GM21723 (cell line): ENCODE measurements around the gene NPLOC4.
"Not testable (repeated sequence)": the region's sequence is repeated elsewhere in the genome, so short reads cannot be mapped to it uniquely, and the experiment has no call there.

Source experiments
- ATAC-seq: cut with Tn5 transposase; IDR thresholded peaks from one replicate; pipeline ENCODE4 v1.9.1; 2021; ENCODE audit warnings: mild to moderate bottlenecking, moderate library complexity; ENCODE audit not compliant: unreplicated experiment

NPLOC4 gene

DNA sequence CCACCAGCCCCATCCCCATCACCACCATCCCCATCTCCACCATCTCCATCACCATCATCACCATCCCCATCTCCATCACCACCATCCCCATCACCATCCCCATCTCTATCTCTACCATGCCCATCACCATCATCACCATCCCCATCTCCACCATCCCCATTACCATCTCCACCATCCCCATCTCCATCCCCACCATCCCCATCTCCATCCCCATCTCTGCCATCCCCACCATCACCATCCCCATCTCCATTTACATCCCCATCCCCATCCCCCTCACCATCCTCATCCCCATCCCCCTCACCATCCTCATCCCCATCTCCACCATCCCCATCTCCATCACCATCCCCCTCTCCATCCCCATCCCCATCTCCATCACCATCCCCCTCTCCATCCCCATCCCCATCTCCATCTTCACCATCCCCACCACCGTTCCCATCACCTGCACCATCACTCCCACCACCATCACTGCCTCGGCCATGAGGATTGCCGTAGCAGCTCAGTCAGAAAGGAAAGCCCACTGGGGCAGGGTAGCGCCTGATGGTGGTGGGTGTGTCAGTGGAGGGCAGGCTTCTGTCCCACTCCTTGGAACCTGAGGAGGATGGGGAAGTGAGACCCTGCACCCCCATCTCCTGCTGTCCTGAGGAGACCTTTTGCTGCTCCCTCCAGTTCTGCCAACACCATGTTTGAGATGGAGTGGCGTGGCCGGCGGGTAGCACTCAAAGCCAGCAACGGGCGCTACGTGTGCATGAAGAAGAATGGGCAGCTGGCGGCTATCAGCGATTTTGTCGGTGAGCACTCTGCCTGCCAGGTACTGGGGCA, 101.2 kb downstream of the NPLOC4 start:
- no peak for ATAC-seq

DNA sequence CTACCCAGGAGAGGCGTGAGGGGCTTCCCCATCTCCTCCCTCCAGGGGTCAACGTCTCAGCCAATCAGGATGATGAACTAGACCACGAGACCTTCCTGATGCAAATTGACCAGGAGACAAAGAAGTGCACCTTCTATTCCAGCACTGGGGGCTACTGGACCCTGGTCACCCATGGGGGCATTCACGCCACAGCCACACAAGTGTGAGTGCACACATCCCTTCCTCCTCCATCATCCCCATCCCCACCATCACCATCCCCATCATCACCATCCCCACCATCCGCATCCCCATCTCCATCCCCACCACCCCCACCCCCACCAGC, 101.9 kb downstream of the NPLOC4 start:
- no peak for ATAC-seq

DNA sequence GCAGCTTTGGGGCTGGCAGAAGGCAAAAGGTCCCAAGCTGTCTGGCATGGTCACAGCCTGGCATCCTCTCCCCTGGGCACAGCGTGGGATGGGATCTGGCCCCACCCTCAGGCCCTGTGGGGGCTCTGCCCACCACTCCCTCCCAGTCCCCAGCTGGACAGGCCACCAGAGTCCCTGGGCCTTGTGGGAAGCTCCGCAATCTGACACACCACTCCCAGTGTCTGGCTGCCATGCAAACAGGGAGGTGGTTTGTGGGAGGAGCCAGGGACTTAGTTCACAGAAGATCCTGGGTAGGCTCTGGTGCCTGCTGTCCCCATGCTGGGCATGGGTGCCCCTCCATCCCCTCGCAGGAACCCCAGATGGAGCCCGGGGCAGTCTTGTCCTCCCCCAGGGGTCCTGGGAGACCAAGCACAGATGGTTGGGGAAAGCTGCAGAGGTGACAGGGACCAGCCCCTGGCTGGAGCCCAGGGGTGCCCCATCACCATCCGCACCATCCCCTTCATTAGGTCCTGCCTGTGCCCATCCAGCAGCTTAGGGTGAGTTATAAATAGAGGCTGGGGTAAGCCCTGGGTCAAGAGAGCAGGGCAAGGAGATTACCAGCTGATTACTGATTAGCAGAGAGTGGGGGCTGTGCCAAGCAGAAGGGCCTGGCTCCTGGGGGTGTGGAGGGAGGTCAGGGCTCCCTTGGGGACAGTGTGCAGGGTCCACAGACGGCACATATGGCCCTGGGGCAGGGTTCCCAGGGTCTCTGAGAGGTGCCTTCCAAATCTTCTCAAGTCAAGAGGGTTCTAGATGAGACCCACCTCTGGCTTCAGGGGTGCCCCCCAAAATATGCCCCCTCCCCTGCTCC, 102.5 kb downstream of the NPLOC4 start:
- ATAC-seq: no peak

DNA sequence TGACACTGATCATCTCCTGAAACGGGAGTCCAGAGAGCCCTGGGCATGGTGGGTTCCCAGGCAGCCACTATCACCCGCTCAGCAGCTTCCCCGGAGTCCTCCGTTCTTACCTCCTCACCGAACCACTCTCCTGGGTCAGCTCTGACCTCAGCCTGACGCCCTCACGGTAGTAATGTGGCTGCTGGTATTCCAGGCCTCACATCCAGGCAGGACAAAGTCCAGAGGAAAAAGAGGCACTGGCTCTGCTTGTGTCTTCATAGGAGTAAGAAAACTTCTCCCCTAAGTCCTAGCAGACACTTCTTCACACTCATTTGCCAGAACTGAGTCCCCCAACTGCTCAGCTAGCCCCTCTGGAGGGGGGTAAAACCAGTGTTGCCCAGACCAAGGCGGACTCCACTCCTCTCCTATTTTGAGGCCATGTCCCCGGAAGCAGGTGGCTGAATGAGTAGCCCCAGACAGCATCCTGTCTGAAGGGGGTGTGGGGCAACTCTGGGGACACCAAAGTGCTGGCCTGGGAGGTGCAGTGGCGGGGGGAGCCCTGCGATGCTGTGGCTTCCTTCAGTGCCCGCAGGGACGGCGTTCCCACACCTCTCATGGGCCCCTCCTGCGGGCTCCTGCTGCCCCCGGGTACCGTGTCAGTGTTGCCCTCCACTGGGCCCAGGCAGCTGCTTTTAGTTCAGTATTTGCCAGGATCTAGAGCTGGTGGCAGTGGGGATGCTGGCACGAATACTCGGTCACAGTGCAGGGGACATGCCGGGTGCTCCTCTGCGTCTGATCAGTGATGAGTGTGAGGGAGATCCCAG, 103.4 kb downstream of the NPLOC4 start:
- no peak for ATAC-seq

GRCh38 chr17:81532490-81533287, 104.2 kb downstream of the NPLOC4 start:
- no peak for ATAC-seq

DNA sequence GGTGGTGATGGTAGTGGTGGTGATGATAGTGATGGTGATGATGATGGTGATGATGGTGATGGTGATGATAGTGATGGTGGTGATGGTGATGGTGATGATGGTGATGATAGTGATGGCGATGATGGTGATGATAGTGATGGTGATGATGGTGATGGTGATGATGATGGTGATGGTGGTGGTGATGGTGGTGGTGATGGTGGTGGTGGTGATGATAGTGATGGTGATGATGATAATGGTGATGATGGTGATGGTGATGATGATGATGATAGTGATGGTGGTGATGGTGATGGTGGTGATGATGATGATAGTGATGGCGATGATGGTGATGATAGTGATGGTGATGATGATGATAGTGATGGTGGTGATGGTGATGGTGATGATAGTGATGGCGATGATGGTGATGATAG, 104.9 kb downstream of the NPLOC4 start:
- not testable (repeated sequence) for ATAC-seq

GRCh38 chr17:81531013-81531412, 105.9 kb downstream of the NPLOC4 start:
- not testable (repeated sequence) for ATAC-seq

DNA sequence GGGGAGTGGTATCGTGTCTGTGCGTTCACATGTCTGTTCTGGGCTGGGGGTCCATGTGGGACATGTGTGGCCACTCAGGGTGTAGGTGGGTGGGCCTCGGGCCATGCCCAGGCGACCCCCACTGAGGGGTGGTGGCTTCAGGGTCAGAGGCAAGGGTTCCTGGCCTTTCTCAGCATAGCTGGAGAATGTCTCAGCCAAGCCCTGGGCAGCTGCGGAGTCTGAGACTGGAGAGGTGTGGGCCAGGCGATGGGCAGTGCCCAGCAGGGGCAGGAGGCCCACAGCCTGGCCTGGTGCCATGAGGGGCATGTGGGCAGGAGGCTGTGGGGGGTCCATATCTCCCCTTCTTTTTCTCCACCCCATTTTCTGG, 107.5 kb downstream of the NPLOC4 start:
- no peak for ATAC-seq

GRCh38 chr17:81528651-81529436, 108.1 kb downstream of the NPLOC4 start:
- no peak for ATAC-seq

GRCh38 chr17:81528384-81528650, 108.6 kb downstream of the NPLOC4 start:
- ATAC-seq: no peak

GRCh38 chr17:81527591-81528383, 109.1 kb downstream of the NPLOC4 start, which contains the start of gene FSCN2:
Gene FSCN2 (plus strand): TSS chr17:81528377. CDS start chr17:81528532, 155 bp downstream.
- no peak for ATAC-seq

DNA sequence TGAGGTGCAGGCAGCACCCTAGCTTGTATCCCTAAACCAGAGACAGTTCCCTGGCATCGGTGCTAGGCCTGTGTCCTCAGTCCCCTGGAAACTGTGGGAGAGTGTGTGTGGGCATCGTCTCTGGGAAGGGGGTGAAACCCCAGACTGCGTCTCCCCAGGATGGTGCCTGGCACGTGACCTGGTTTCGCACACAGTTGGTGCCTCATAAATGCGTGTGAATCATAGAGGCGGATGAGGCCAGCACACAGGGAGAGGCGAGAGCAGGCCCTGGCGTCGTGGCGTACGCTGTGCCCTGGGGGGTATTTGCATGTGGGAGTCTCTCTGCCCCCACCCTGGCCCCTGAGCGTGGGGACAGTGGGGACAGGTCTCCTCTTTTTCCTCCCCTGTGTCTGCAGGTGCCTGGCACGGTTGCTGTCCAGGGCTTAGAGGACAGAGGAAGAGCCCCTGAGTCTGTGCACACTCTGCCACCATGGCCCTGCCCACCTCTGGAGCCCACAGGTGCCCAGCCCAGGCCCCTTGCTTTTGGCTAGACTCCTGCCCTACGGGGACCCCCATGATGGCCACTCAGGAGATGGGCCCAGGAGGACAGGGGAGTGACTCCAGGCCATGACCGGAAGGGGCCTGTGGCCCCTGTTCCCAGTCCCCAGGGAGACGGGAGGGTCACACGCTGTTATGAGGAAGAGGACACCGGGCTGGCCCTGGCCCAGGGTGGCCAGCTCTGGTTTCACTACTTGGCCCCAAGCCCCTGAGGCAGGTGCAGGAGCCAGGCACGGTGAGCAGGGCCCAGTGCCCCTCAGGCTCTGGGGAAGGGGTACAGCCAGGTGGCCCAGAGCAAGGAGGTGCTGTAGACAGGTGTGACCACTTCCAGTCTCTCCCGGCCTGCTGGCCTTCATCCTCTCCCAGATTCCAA, 110.0 kb downstream of the NPLOC4 start:
- no peak for ATAC-seq

DNA sequence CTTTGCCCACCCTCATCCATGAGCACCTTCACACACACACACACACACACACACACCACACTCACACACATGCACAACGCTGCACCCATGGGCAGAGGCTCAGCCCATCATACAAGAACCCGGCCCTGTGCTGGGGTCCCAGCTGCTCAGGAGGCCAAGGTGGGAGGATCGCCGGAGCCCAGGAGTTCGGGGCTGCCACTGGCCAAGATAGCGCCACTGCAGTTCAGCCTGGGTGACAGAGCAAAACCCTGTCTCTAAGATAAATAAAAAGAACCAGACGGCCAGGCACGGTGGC, 112.1 kb downstream of the NPLOC4 start:
- ATAC-seq: no peak

- no peak for ATAC-seq
These were observed 112.7 kb downstream of the NPLOC4 start for GRCh38 chr17:81524039-81524864.

DNA sequence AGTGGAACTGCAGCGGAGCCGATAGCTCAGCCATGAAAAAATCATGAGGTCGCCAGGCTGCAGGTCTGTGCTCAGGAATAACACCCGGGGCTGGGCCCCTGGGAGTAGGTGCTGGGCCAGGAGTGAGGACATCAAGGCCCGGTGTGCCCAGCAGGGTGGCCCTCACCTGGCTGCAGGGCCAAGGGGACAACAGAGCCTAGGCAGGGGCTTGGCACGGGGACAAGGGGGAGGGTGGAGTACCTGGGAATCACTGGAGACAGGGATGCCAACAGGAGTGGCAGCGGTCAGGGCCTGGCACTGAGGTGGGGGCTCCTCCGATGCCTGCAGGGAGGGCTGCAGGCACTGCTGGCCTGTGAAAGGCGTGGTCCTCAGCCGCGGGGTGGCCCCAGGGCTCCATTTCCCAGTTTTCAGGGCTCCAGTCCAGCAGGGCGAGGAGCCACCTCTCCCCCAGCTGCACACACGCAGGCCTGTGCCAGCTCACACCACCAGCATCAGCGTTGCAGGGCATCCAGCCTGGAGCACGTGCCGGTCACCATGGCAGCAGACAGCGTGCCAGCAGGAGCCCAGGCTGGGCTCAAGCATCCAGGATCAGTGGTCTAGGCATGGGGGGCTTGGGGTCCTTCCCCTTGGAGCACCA, 113.4 kb downstream of the NPLOC4 start:
- ATAC-seq: no peak

DNA sequence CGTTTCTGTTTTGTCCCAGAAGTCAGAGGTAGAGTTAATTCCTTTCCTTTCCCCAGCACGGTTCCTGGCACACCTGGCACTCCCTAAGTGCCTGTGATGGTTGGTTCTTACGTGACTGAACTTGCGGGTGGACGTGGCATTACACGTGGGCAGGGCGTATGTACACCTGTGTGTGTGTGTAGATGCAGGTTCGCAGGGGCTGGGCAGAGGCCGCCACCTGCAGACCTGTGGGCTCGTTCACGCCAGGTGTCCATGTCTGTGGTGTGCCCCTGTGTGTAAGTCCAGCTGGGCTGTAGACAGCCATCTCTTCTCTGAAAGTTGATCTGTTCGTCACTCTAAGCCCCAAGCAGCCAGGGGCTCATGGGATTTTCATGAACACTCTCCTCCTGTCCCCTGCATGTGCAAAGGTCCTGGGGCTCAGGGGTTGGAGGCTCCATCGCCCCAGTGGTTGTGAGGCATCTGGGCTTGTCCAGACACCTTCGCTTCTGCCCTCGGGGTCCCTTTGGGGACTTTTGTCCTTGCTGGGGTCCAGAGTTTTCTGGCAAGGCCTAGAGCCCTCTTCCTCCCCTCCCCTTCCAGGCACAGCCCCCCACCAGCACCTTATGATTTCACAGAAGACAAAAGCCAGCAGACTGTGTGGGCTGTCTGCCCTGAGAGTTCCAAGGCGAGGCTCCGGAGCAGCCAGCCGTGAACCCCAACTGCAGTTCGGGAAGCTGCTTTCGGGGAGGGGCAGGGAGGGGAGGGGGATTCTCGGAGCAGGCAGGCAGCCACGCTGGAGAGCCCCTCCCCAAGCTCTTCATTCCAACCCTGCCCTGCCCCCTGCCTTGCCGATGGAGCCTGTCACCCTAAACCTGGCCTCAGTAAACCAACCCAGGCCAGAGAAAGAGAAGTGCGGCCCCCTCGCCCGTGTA, 114.2 kb downstream of the NPLOC4 start:
- no peak for ATAC-seq
